ENCODE results near the gene CSTF1. TPM values are rescaled to one million over a fixed set of nuclear protein-coding genes. Genes with fewer than 3 reads are reported as not detected.

Gene CSTF1
- total and polyA plus RNA-seq, 2 of the 4 experiments (the other 2 are of a cell fraction) = 48.8 to 105 TPM

DNA sequence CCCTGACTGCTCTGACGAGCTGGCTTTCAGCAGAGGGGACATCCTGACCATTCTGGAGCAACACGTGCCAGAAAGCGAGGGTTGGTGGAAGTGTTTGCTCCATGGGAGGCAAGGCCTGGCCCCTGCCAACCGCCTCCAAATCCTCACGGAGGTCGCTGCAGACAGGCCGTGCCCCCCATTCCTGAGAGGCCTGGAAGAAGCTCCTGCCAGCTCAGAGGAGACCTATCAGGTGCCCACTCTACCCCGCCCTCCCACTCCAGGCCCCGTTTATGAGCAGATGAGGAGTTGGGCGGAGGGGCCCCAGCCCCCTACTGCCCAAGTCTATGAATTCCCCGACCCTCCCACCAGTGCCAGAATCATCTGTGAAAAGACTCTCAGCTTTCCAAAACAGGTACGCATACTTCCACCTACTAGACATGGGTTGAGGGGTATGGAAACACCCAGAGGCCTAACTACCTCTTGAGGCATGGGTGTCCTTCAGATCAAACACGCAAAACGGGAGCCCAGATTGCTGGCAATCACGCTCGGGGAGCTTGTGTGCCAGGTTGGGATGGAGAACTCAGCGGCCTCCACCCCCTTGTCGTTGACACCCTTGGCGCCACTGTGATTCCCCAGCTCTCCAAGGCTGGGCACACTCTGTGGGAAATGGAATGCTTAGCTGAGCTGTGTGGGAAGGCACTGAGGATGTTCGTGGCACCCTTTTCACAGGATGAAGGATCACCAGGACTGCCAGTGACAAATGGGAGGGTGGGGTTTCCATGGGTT lies 44.9 kb downstream of the CSTF1 start (continued):
- TF ChIP-seq MAZ (IDR thresholded peaks at IDR 0.05; ENCODE audit: borderline replicate concordance, low read depth, low read length) (no peak), CEBPB (IDR thresholded peaks at IDR 0.05; ENCODE audit: low read depth, low read length) (no peak)

DNA sequence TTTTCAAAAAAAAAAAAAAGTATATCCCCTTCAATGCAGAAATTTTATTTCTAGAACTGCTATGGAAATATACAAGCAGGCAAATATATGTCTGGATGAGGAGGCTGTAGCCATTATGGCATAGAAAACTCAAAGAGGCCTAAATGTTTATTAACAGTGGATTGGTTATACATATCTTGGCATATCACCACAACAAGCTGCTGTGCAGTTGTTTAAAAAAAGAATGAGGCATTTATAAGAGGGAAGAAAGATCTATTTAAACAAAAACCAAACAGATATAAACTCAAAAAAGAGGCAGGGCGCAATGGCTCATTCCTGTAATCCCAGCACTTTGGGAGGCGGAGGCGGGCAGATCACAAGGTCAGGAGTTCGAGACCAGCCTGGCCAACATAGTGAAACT lies 45.8 kb downstream of the CSTF1 start:
- H3K79me1 ChIP-seq (ENCODE audit: low read depth in 1 of 2, low read length in 2 of 2) = peaks cover 13 to 39% of the 10 kb centered on the region in 2 experiments
- peak overlapping the region; percentile 95 for H2AK5ac ChIP-seq (ENCODE audit: low read depth, low read length)
- ChIA-PET POLR2A (ENCODE audit: unreplicated experiment) (interaction anchor here (0.5 kb wide), 1 partner anchor 53 kb away, joined by 13 read pairs; no protein-coding TSS in a partner anchor), CTCF (interaction anchor here (0.6 kb wide), 2 partner anchors 909 to 1454 kb away, joined by 3 to 4 read pairs; no protein-coding TSS in a partner anchor)
- WGBS, 2 experiments (ENCODE audit: extremely low coverage in 2 of 2, insufficient read length in 1 of 2) = 40% methylated on average over 3 of the region's 4 CpGs; no CpG with 5 or more reads in 1 of the 2 experiments
- DNase-seq (peak; percentile 71), ATAC-seq (ENCODE audit: low read depth) (peak; percentile 2; the same call in 1 of the 2 replicates)
- peak overlapping the region; percentile 94 for H3K18ac ChIP-seq (ENCODE audit: low read depth, low read length)
- peak overlapping the region; percentile 79; the same call in 2 of the 3 replicates for H2BK15ac ChIP-seq (ENCODE audit: low read depth, low read length)
- BruUV-seq (replicated peaks) = no TSS peak
- peak overlapping the region; percentile 95 for H3K4ac ChIP-seq (ENCODE audit: low read depth, low read length)
- no peak overlapping the region for H2AK9ac ChIP-seq (replicated peaks; ENCODE audit: low read depth, low read length, poor library complexity)
- H2BK5ac ChIP-seq (ENCODE audit: low read depth, low read length, poor library complexity, severe bottlenecking) = peak overlapping the region; percentile 95
- peak overlapping the region; percentile 95 for H2BK120ac ChIP-seq (ENCODE audit: low read depth, low read length)
- no peak overlapping the region for H2AFZ ChIP-seq (replicated peaks; ENCODE audit: low read length, poor library complexity)
- H3K9me1 ChIP-seq (ENCODE audit: insufficient read depth, low read length) = peaks cover 18% of the 10 kb centered on the region
- 0 out of 2 replicates have a peak overlapping the region, but pooled peaks have one; percentile 50 for H3K23ac ChIP-seq (ENCODE audit: low read depth, low read length)
- no peak overlapping the region for H3K14ac ChIP-seq (replicated peaks; ENCODE audit: low read depth, low read length)
- no peak overlapping the region for H3K9ac ChIP-seq (ENCODE audit: low read depth, low read length)
- no peak overlapping the region for H3K4me2 ChIP-seq (ENCODE audit: low read depth, low read length)
- H2BK20ac ChIP-seq (ENCODE audit: low read depth, low read length) = peak overlapping the region; percentile 97
- H4K5ac ChIP-seq (ENCODE audit: low read depth, low read length) = peak overlapping the region; percentile 92
- peak overlapping the region; percentile 92 for H3K27ac ChIP-seq (ENCODE audit: insufficient read depth, low read length)
- dilution Hi-C loops (cut with HindIII; ENCODE audit: low sequenced_read_pairs, unreplicated experiment) (no loop called here), in situ Hi-C loops (cut with MboI; ENCODE audit: low sequenced_read_pairs) (no loop called here), intact Hi-C loops (cut with micrococcal nuclease) (no loop called here)
- peaks cover 9% of the 10 kb centered on the region; the same call in 1 of the 2 replicates for H3K36me3 ChIP-seq (ENCODE audit: control insufficient read depth, insufficient read depth, low read length)
- peak overlapping the region; percentile 95 for H4K91ac ChIP-seq (ENCODE audit: insufficient read depth, low read depth, low read length)
- no peaks in the 10 kb centered on the region for H4K20me1 ChIP-seq (ENCODE audit: insufficient read depth, low read length)
- H4K8ac ChIP-seq (ENCODE audit: low read depth in 2 of 2, low read length in 2 of 2) = peak overlapping the region; percentile 78 to 94
- H3K9me3 ChIP-seq (ENCODE audit: control insufficient read depth, insufficient read depth, low read length) = no peaks in the 10 kb centered on the region
- 0 out of 2 replicates have a peak overlapping the region, but pooled peaks have one; percentile 21 for H3K56ac ChIP-seq (ENCODE audit: extremely low read depth, insufficient read depth, low read length)
- H3K4me3 ChIP-seq (ENCODE audit: insufficient read depth, low read depth, low read length) = no peak overlapping the region
- no peaks in the 10 kb centered on the region for H3K27me3 ChIP-seq (ENCODE audit: control insufficient read depth, insufficient read depth, low read length)
- peaks cover 26% of the 10 kb centered on the region for H3K4me1 ChIP-seq (ENCODE audit: control insufficient read depth, insufficient read depth, low read length)
- TF ChIP-seq RCOR1 (IDR thresholded peaks at IDR 0.05; ENCODE audit: insufficient replicate concordance, low read length) (no peak), MAZ (IDR thresholded peaks at IDR 0.05; ENCODE audit: borderline replicate concordance, low read depth, low read length) (no peak), RAD21 (IDR thresholded peaks at IDR 0.05; ENCODE audit: low read length) (no peak), MXI1 (IDR thresholded peaks at IDR 0.05; ENCODE audit: borderline replicate concordance, low read depth, low read length) (no peak), RFX5 (IDR thresholded peaks at IDR 0.05; ENCODE audit: low read depth, low read length) (no peak), CHD1 (IDR thresholded peaks at IDR 0.05; ENCODE audit: low read depth, low read length) (no peak), BHLHE40 (IDR thresholded peaks at IDR 0.05; ENCODE audit: low read depth, low read length) (no peak), POLR2A (IDR thresholded peaks at IDR 0.05; ENCODE audit: low read depth, low read length) (no peak), FOS (IDR thresholded peaks at IDR 0.05; ENCODE audit: low read depth, low read length) (no peak), SMC3 (IDR thresholded peaks at IDR 0.05; ENCODE audit: low read depth, low read length) (no peak), CEBPB (IDR thresholded peaks at IDR 0.05; ENCODE audit: low read depth, low read length) (no peak)
- TF ChIP-seq, protein P1, sequence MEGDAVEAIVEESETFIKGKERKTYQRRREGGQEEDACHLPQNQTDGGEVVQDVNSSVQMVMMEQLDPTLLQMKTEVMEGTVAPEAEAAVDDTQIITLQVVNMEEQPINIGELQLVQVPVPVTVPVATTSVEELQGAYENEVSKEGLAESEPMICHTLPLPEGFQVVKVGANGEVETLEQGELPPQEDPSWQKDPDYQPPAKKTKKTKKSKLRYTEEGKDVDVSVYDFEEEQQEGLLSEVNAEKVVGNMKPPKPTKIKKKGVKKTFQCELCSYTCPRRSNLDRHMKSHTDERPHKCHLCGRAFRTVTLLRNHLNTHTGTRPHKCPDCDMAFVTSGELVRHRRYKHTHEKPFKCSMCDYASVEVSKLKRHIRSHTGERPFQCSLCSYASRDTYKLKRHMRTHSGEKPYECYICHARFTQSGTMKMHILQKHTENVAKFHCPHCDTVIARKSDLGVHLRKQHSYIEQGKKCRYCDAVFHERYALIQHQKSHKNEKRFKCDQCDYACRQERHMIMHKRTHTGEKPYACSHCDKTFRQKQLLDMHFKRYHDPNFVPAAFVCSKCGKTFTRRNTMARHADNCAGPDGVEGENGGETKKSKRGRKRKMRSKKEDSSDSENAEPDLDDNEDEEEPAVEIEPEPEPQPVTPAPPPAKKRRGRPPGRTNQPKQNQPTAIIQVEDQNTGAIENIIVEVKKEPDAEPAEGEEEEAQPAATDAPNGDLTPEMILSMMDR (conservative IDR thresholded peaks at IDR 0.05; ENCODE audit: low read depth, low read length) = no peak
- TF ChIP-seq, protein P2, sequence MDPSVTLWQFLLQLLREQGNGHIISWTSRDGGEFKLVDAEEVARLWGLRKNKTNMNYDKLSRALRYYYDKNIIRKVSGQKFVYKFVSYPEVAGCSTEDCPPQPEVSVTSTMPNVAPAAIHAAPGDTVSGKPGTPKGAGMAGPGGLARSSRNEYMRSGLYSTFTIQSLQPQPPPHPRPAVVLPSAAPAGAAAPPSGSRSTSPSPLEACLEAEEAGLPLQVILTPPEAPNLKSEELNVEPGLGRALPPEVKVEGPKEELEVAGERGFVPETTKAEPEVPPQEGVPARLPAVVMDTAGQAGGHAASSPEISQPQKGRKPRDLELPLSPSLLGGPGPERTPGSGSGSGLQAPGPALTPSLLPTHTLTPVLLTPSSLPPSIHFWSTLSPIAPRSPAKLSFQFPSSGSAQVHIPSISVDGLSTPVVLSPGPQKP (IDR thresholded peaks at IDR 0.05; ENCODE audit: borderline replicate concordance, low read depth, low read length) = no peak
